K562 (cell line): ENCODE data around the gene OR4K5.

Source experiments
- BHLHE40 ChIP-seq: IDR thresholded peaks from 2 replicates; pipeline ENCODE4 v1.6.1; 2011; ENCODE audit warnings: low read length, improper control_type of control experiment
- DLX4 ChIP-seq: fragments of 250-450 bp; sonication (Bioruptor Pico); IDR thresholded peaks from 2 replicates; pipeline ENCODE4 v1.6.1; 2021; ENCODE audit warnings: mild to moderate bottlenecking
- ELF4 ChIP-seq: fragments of 450-650 bp; formaldehyde crosslinking; IDR thresholded peaks from 2 replicates; pipeline ENCODE4 v1.4.0; 2022; ENCODE audit warnings: missing genetic modification characterization
- EWSR1 ChIP-seq: fragments of 450-650 bp; IDR thresholded peaks from 2 replicates; pipeline ENCODE4 v1.6.1; 2018; ENCODE audit warnings: borderline replicate concordance, mild to moderate bottlenecking, low read depth, moderate library complexity; ENCODE audit not compliant: partially characterized antibody
- JUN ChIP-seq, 2 experiments: sonication (generic) in 1 of 2; formaldehyde crosslinking in 1 of 2; IDR thresholded peaks; 2 replicates each; pipeline versions ENCODE4 v1.6.1 to v1.8.0; 2012 to 2022; ENCODE audit warnings: borderline replicate concordance in 2 of 2, mild to moderate bottlenecking in 2 of 2, improper control_type of control experiment in 1 of 2, low read depth in 1 of 2, low read length in 1 of 2, missing genetic modification reagents in 1 of 2
- MED1 ChIP-seq: sonication (generic); formaldehyde crosslinking; IDR thresholded peaks from 2 replicates; pipeline ENCODE4 v1.8.1; 2023; ENCODE audit warnings: missing genetic modification reagents, borderline replicate concordance
- PCBP2 ChIP-seq: fragments of 200-400 bp; formaldehyde crosslinking; IDR thresholded peaks from 2 replicates; pipeline ENCODE4 v1.6.1; 2018; ENCODE audit warnings: low read length, low read depth, mild to moderate bottlenecking, moderate library complexity; ENCODE audit not compliant: poor library complexity, severe bottlenecking
- SRF ChIP-seq, 2 experiments: fragments of 250-450, 450-650 bp in 1 of 2; sonication (Bioruptor Pico) in 1 of 2; sonication (generic) in 1 of 2; formaldehyde crosslinking; IDR thresholded peaks; 2 replicates each; pipeline versions ENCODE4 v1.5.0 to v1.5.1; 2020 to 2022; ENCODE audit warnings: mild to moderate bottlenecking in 1 of 2, missing genetic modification reagents in 1 of 2
- TAF1 ChIP-seq: IDR thresholded peaks from 2 replicates; pipeline ENCODE4 v1.6.1; 2011; ENCODE audit warnings: mild to moderate bottlenecking, low read length, moderate library complexity; ENCODE audit not compliant: insufficient read depth, control insufficient read depth, severe bottlenecking; ENCODE audit errors: extremely low read depth
- TEAD4 ChIP-seq, 2 experiments: sonication (generic) in 1 of 2; formaldehyde crosslinking in 1 of 2; IDR thresholded peaks; 2 replicates each; pipeline versions ENCODE4 v1.6.1 to v1.8.0; 2012 to 2022; ENCODE audit warnings: borderline replicate concordance in 1 of 2, inconsistent platforms in 1 of 2, low read length in 1 of 2, mild to moderate bottlenecking in 1 of 2, missing genetic modification reagents in 1 of 2
- TF ChIP-seq, protein P1 (sequence below): sonication (generic); formaldehyde crosslinking; IDR thresholded peaks from 2 replicates; pipeline ENCODE4 v1.8.0; 2023; ENCODE audit warnings: mild to moderate bottlenecking, missing genetic modification reagents
- TF ChIP-seq, protein P2 (sequence below), 3 experiments: IDR thresholded peaks in 2 of 3; conservative IDR thresholded peaks in 1 of 3; 2 replicates each; pipeline ENCODE4 v1.5.1; 2011 to 2012; ENCODE audit warnings: low read length in 3 of 3, mild to moderate bottlenecking in 3 of 3, control low read depth in 2 of 3, improper control_type of control experiment in 1 of 3, inconsistent platforms in 1 of 3, low read depth in 1 of 3, mixed read lengths in 1 of 3, moderate library complexity in 1 of 3; ENCODE audit not compliant: insufficient read depth in 2 of 3
- TF ChIP-seq, protein P3 (sequence below): sonication (generic); formaldehyde crosslinking; IDR thresholded peaks from 2 replicates; pipeline ENCODE4 v1.8.1; 2022; ENCODE audit warnings: missing genetic modification reagents

DNA sequence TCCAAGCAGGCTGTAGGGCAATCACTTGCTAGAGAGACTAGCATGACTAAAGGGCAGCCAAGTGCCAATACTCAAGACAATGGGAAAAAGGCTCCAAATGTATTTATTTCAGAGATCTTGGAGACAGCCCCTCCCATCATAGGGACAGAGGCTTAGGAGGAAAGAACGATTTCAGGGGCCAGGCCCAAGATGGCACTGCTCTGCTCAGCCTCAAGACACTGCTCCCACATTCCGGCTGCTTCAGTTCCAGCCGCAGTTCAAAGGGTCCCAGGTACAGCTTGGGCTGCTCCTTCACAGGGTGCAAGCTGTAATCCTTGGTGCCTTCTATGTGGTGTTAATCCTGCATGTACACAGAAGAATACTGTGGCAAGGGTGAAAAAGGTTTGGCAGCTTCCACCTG is 19.4 kb upstream of the OR4K5 start:
- TF ChIP-seq, protein P1, sequence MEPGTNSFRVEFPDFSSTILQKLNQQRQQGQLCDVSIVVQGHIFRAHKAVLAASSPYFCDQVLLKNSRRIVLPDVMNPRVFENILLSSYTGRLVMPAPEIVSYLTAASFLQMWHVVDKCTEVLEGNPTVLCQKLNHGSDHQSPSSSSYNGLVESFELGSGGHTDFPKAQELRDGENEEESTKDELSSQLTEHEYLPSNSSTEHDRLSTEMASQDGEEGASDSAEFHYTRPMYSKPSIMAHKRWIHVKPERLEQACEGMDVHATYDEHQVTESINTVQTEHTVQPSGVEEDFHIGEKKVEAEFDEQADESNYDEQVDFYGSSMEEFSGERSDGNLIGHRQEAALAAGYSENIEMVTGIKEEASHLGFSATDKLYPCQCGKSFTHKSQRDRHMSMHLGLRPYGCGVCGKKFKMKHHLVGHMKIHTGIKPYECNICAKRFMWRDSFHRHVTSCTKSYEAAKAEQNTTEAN (CRISPR knock-in tag) = no peak
- TF ChIP-seq TEAD4 (IDR thresholded peaks at IDR 0.05; ENCODE audit: low read length) (no peak), TEAD4 (CRISPR knock-in tag; IDR thresholded peaks at IDR 0.05; ENCODE audit: borderline replicate concordance) (no peak), MED1 (CRISPR knock-in tag) (no peak), PCBP2 (no peak), BHLHE40 (no peak), JUN (IDR thresholded peaks at IDR 0.05; ENCODE audit: borderline replicate concordance, low read depth, low read length) (no peak), JUN (CRISPR knock-in tag; IDR thresholded peaks at IDR 0.05; ENCODE audit: borderline replicate concordance) (no peak), TAF1 (no peak), DLX4 (CRISPR knock-in tag) (no peak), EWSR1 (no peak), SRF (CRISPR knock-in tag; IDR thresholded peaks at IDR 0.05) (no peak), ELF4 (no peak)
- TF ChIP-seq, protein P2, sequence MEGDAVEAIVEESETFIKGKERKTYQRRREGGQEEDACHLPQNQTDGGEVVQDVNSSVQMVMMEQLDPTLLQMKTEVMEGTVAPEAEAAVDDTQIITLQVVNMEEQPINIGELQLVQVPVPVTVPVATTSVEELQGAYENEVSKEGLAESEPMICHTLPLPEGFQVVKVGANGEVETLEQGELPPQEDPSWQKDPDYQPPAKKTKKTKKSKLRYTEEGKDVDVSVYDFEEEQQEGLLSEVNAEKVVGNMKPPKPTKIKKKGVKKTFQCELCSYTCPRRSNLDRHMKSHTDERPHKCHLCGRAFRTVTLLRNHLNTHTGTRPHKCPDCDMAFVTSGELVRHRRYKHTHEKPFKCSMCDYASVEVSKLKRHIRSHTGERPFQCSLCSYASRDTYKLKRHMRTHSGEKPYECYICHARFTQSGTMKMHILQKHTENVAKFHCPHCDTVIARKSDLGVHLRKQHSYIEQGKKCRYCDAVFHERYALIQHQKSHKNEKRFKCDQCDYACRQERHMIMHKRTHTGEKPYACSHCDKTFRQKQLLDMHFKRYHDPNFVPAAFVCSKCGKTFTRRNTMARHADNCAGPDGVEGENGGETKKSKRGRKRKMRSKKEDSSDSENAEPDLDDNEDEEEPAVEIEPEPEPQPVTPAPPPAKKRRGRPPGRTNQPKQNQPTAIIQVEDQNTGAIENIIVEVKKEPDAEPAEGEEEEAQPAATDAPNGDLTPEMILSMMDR (IDR thresholded peaks at IDR 0.05 in 2 of 3, conservative IDR thresholded peaks at IDR 0.05 in 1 of 3; ENCODE audit: insufficient read depth in 2 of 3, low read depth in 1 of 3, low read length in 3 of 3) = no peak
- TF ChIP-seq, protein P3, sequence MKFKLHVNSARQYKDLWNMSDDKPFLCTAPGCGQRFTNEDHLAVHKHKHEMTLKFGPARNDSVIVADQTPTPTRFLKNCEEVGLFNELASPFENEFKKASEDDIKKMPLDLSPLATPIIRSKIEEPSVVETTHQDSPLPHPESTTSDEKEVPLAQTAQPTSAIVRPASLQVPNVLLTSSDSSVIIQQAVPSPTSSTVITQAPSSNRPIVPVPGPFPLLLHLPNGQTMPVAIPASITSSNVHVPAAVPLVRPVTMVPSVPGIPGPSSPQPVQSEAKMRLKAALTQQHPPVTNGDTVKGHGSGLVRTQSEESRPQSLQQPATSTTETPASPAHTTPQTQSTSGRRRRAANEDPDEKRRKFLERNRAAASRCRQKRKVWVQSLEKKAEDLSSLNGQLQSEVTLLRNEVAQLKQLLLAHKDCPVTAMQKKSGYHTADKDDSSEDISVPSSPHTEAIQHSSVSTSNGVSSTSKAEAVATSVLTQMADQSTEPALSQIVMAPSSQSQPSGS (CRISPR knock-in tag) = no peak
